Liver (tissue), 3 donors: ENCODE measurements around the gene HSH2D.

Experiments
- ATF3 ChIP-seq: IDR thresholded peaks from 2 replicates; pipeline ENCODE4 v1.6.1; 2016; ENCODE audit warnings: antibody characterized with exemption
- CTCF ChIP-seq: fragments of 150-350 bp; IDR thresholded peaks from 2 replicates; pipeline ENCODE4 v1.5.1; 2017; ENCODE audit warnings: improper control_type of control experiment, low read depth, low read length; ENCODE audit not compliant: missing input control
- EGR1 ChIP-seq, 2 donors: IDR thresholded peaks; 2 replicates each; pipeline ENCODE4 v1.6.1; 2016 to 2018; ENCODE audit warnings: antibody characterized with exemption in 2 of 2, low read depth in 2 of 2
- FOXA1 ChIP-seq: IDR thresholded peaks from 2 replicates; pipeline ENCODE4 v1.6.1; 2016; ENCODE audit warnings: antibody characterized with exemption
- HNF4A ChIP-seq, 2 donors: conservative IDR thresholded peaks; 2 replicates each; pipeline ENCODE4 v1.6.1; 2016; ENCODE audit warnings: antibody characterized with exemption in 2 of 2, mild to moderate bottlenecking in 2 of 2
- JUND ChIP-seq, 2 donors: IDR thresholded peaks; 2 replicates each; pipeline ENCODE4 v1.6.1; 2016; ENCODE audit warnings: antibody characterized with exemption in 2 of 2
- MAX ChIP-seq: IDR thresholded peaks from 2 replicates; pipeline ENCODE4 v1.6.1; 2016; ENCODE audit warnings: antibody characterized with exemption
- RAD21 ChIP-seq, 2 donors: IDR thresholded peaks; 2 replicates each; pipeline ENCODE4 v1.6.1; 2016; ENCODE audit warnings: antibody characterized with exemption in 2 of 2, mild to moderate bottlenecking in 2 of 2
- REST ChIP-seq: IDR thresholded peaks from 2 replicates; pipeline ENCODE4 v1.6.1; 2016; ENCODE audit warnings: antibody characterized with exemption, mild to moderate bottlenecking
- SP1 ChIP-seq: IDR thresholded peaks from 2 replicates; pipeline ENCODE4 v1.6.1; 2018; ENCODE audit warnings: antibody characterized with exemption, mild to moderate bottlenecking
- TAF1 ChIP-seq: conservative IDR thresholded peaks from 2 replicates; pipeline ENCODE4 v1.6.1; 2016; ENCODE audit warnings: antibody characterized with exemption, mild to moderate bottlenecking
- YY1 ChIP-seq: IDR thresholded peaks from 2 replicates; pipeline ENCODE4 v1.6.1; 2016; ENCODE audit warnings: antibody characterized with exemption, mild to moderate bottlenecking
- ZBTB33 ChIP-seq: IDR thresholded peaks from 2 replicates; pipeline ENCODE4 v1.6.1; 2016; ENCODE audit warnings: antibody characterized with exemption
- donor health status: healthy.
- donor health status: healthy.

GRCh38 chr19:16206046-16206605, 62.6 kb downstream of the HSH2D start:
- TF ChIP-seq ATF3 (no peak), CTCF (no peak), MAX (no peak), TAF1 (no peak), RAD21 (IDR thresholded peaks at IDR 0.05) (no peak), REST (no peak), EGR1 (IDR thresholded peaks at IDR 0.05; ENCODE audit: low read depth in 2 of 2) (no peak), JUND (IDR thresholded peaks at IDR 0.05) (no peak), SP1 (no peak), YY1 (no peak), FOXA1 (no peak), ZBTB33 (no peak), HNF4A (conservative IDR thresholded peaks at IDR 0.05) (no peak)
